HepG2 (cell line): ENCODE measurements around the gene ZNF581. TPM values are rescaled to one million over a fixed set of nuclear protein-coding genes. Genes with fewer than 3 reads are reported as not detected.

Source experiments
- FOXM1 ChIP-seq: sonication (generic); formaldehyde crosslinking; IDR thresholded peaks from 2 replicates; pipeline ENCODE4 v1.5.0; 2020; ENCODE audit warnings: missing genetic modification reagents
- HMG20A ChIP-seq: IDR thresholded peaks from 2 replicates; pipeline ENCODE4 v1.6.1; 2016; ENCODE audit warnings: borderline replicate concordance
- NR0B2 ChIP-seq: sonication (generic); formaldehyde crosslinking; IDR thresholded peaks from 2 replicates; pipeline ENCODE4 v1.4.0; 2020; ENCODE audit warnings: mild to moderate bottlenecking, missing genetic modification reagents
- RCOR2 ChIP-seq: IDR thresholded peaks from 2 replicates; pipeline ENCODE4 v1.6.1; 2016; ENCODE audit warnings: missing biosample characterization, missing genetic modification reagents
- SP5 ChIP-seq: IDR thresholded peaks from 2 replicates; pipeline ENCODE4 v1.6.1; 2016; ENCODE audit warnings: low read depth, borderline replicate concordance
- SRSF1 ChIP-seq: fragments of 200-400 bp; formaldehyde crosslinking; optimal IDR thresholded peaks from 2 replicates; pipeline ENCODE3; 2017; ENCODE audit warnings: mild to moderate bottlenecking, low read depth, low read length, moderate library complexity
- TEAD3 ChIP-seq: optimal IDR thresholded peaks from 2 replicates; pipeline ENCODE3; 2016; ENCODE audit warnings: borderline replicate concordance
- ZC3H13 ChIP-seq: sonication (generic); formaldehyde crosslinking; IDR thresholded peaks from 2 replicates; pipeline ENCODE4 v1.8.1; 2023; ENCODE audit warnings: mild to moderate bottlenecking, missing genetic modification reagents, moderate library complexity
- ZNF253 ChIP-seq: sonication (generic); formaldehyde crosslinking; IDR thresholded peaks from 2 replicates; pipeline ENCODE4 v1.8.0; 2022; ENCODE audit warnings: mild to moderate bottlenecking, missing genetic modification reagents, borderline replicate concordance
- ZNF281 ChIP-seq: sonication (generic); formaldehyde crosslinking; IDR thresholded peaks from 2 replicates; pipeline ENCODE4 v1.4.0; 2020; ENCODE audit warnings: missing genetic modification reagents, borderline replicate concordance
- ZNF747 ChIP-seq: sonication (generic); formaldehyde crosslinking; IDR thresholded peaks from 2 replicates; pipeline ENCODE4 v1.8.1; 2023; ENCODE audit warnings: missing genetic modification reagents, mild to moderate bottlenecking, borderline replicate concordance
- ZNF749 ChIP-seq: sonication (generic); formaldehyde crosslinking; IDR thresholded peaks from 2 replicates; pipeline ENCODE4 v1.8.0; 2022; ENCODE audit warnings: mild to moderate bottlenecking, missing genetic modification reagents, moderate library complexity, borderline replicate concordance
- ZNF75D ChIP-seq: sonication (generic); formaldehyde crosslinking; IDR thresholded peaks from 2 replicates; pipeline ENCODE4 v1.8.1; 2023; ENCODE audit warnings: missing genetic modification reagents, mild to moderate bottlenecking, borderline replicate concordance
- ZSCAN31 ChIP-seq: sonication (generic); formaldehyde crosslinking; IDR thresholded peaks from 2 replicates; pipeline ENCODE4 v1.5.0; 2020; ENCODE audit warnings: low read depth, mild to moderate bottlenecking, missing genetic modification reagents
- polyA plus RNA-seq, 8 experiments: library from polyadenylated mRNA; depleted of rRNA in 3 of 8; stranded (reverse) in 7 of 8; unstranded in 1 of 8; fragments of >200 nt; fragmentation: Illumina TruSeq in 4 of 8; extraction: Trizol in 4 of 8; gene quantifications; 2 replicates each; pipeline versions ENCODE4 v1.2.1 to v1.2.3, GENCODE V29; 2011 to 2016; ENCODE audit warnings: low read depth in 4 of 8, missing spikeins in 1 of 8, mixed read lengths in 1 of 8; ENCODE audit not compliant: insufficient read depth in 1 of 8
- total RNA-seq, 5 experiments: library from RNA; depleted of rRNA; stranded (reverse); fragments of >200 nt; fragmentation: Illumina TruSeq; extraction: Trizol; gene quantifications; 2 replicates each; pipeline ENCODE4 v1.2.3, GENCODE V29; 2016; ENCODE audit warnings: low read depth in 1 of 5
- TF ChIP-seq, protein P1 (sequence below): IDR thresholded peaks from 2 replicates; pipeline ENCODE4 v1.6.1; 2016; ENCODE audit warnings: missing biosample characterization, missing genetic modification reagents, low read depth
- TF ChIP-seq, protein P2 (sequence below): sonication (generic); formaldehyde crosslinking; IDR thresholded peaks from 2 replicates; pipeline ENCODE4 v1.4.0; 2020; ENCODE audit warnings: mild to moderate bottlenecking, missing genetic modification reagents

The ZNF581 gene
- total and polyA plus RNA-seq, 2 of the 13 experiments (the other 11 are each of a cell fraction or from before 2014, with no cell fraction given): 19.6 to 49.5 TPM

DNA sequence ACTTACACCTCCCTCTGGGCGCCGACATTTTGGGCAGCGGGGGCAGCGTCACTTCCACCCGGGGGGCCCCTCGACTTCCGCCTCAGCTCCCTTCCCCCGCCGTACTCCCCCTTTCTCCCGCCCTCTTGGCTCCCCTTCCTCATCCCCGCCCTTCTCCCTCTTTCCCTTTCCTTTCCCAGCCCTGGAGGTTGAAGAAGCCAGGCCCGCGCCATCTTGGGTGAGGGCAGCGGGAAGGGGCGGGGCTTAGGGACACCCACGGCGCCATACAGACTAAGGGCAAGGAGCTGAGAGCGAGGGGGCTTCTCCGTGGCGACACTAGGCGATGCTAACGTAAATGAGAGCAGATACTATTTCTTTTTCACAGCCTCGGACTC, 44.0 kb upstream of the ZNF581 start, which contains the start of gene FIZ1 (continued):
- TF ChIP-seq ZNF75D (CRISPR knock-in tag) (no peak), ZSCAN31 (CRISPR knock-in tag) (no peak), ZNF281 (CRISPR knock-in tag) (peak; percentile 4; the same call in 1 of the 2 replicates), TEAD3 (CRISPR knock-in tag) (no peak), ZNF253 (no peak), ZC3H13 (no peak; the same call in 1 of the 2 replicates), SP5 (CRISPR knock-in tag) (peak; percentile 79), RCOR2 (CRISPR knock-in tag) (no peak; the same call in 1 of the 2 replicates), ZNF749 (no peak), HMG20A (CRISPR knock-in tag) (peak; percentile 8; the same call in 1 of the 2 replicates), ZNF747 (CRISPR knock-in tag) (no peak), NR0B2 (CRISPR knock-in tag) (no peak), FOXM1 (no peak), SRSF1 (peak; percentile 95)
- TF ChIP-seq, protein P1, sequence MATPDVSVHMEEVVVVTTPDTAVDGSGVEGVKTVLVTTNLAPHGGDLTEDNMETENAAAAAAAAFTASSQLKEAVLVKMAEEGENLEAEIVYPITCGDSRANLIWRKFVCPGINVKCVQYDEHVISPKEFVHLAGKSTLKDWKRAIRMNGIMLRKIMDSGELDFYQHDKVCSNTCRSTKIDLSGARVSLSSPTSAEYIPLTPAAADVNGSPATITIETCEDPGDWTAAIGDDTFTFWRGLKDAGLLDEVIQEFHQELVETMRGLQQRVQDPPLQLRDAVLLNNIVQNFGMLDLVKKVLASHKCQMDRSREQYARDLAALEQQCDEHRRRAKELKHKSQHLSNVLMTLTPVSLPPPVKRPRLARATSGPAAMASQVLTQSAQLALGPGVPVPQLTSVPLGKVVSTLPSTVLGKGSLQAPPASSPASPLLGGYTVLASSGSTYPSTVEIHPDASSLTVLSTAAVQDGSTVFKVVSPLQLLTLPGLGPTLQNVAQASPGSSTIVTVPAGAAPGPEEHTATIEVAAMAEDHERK: 0 out of 2 replicates have a peak, but pooled peaks have one; percentile 37
- TF ChIP-seq, protein P2, sequence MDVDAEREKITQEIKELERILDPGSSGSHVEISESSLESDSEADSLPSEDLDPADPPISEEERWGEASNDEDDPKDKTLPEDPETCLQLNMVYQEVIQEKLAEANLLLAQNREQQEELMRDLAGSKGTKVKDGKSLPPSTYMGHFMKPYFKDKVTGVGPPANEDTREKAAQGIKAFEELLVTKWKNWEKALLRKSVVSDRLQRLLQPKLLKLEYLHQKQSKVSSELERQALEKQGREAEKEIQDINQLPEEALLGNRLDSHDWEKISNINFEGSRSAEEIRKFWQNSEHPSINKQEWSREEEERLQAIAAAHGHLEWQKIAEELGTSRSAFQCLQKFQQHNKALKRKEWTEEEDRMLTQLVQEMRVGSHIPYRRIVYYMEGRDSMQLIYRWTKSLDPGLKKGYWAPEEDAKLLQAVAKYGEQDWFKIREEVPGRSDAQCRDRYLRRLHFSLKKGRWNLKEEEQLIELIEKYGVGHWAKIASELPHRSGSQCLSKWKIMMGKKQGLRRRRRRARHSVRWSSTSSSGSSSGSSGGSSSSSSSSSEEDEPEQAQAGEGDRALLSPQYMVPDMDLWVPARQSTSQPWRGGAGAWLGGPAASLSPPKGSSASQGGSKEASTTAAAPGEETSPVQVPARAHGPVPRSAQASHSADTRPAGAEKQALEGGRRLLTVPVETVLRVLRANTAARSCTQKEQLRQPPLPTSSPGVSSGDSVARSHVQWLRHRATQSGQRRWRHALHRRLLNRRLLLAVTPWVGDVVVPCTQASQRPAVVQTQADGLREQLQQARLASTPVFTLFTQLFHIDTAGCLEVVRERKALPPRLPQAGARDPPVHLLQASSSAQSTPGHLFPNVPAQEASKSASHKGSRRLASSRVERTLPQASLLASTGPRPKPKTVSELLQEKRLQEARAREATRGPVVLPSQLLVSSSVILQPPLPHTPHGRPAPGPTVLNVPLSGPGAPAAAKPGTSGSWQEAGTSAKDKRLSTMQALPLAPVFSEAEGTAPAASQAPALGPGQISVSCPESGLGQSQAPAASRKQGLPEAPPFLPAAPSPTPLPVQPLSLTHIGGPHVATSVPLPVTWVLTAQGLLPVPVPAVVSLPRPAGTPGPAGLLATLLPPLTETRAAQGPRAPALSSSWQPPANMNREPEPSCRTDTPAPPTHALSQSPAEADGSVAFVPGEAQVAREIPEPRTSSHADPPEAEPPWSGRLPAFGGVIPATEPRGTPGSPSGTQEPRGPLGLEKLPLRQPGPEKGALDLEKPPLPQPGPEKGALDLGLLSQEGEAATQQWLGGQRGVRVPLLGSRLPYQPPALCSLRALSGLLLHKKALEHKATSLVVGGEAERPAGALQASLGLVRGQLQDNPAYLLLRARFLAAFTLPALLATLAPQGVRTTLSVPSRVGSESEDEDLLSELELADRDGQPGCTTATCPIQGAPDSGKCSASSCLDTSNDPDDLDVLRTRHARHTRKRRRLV (CRISPR knock-in tag): no peak; the same call in 1 of the 2 replicates
